Limb (tissue), 2 donors: ENCODE measurements around the gene FBXL15.

Experiments
- DNase-seq, 2 donors: peaks; one replicate each; pipeline ENCODE4 v3.0.0-alpha.2; 2016; ENCODE audit errors: extremely low spot score in 2 of 2

FBXL15 gene

DNA sequence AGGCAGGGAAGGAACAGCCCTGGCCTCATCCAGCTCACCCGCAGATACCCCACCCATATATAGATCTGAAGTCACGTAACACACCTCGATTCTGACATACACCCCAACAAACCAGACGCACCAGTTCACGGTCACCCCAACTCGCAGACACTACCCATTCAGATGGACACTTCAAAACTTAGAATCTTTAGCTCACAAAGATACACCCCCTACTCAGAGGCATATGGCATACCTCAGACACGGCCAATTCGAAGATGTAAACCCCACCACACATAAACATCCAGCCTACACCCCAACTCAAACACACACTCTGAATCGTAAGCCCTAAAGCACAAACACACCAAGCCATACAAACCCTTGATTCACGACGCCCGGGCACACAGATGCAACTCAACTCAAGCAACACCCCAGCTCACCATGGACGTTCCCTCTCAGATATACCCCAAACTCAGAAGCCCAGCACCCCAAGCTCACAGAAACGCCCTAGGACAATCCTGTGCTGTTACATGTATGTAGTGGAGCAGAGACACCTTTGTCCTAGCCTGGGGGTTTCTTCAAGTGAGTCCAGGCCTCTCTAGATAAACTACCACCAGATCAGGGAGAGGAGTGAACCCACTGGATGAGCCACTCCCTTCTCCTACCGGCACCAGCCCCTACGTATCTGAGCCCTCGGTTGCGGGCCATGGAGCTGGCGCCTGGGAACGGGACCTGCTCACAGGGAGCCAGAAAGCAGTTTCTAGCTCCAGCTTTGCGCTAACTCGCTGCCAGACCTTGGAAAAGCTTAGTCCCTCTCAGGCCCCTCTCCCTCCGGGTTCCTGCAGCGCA is 10.8 kb upstream of the FBXL15 start:
- no peak for DNase-seq

GRCh38 chr10:102410429-102411073 is 10.1 kb upstream of the FBXL15 start:
- DNase-seq: peak; percentile 42 to 89

DNA sequence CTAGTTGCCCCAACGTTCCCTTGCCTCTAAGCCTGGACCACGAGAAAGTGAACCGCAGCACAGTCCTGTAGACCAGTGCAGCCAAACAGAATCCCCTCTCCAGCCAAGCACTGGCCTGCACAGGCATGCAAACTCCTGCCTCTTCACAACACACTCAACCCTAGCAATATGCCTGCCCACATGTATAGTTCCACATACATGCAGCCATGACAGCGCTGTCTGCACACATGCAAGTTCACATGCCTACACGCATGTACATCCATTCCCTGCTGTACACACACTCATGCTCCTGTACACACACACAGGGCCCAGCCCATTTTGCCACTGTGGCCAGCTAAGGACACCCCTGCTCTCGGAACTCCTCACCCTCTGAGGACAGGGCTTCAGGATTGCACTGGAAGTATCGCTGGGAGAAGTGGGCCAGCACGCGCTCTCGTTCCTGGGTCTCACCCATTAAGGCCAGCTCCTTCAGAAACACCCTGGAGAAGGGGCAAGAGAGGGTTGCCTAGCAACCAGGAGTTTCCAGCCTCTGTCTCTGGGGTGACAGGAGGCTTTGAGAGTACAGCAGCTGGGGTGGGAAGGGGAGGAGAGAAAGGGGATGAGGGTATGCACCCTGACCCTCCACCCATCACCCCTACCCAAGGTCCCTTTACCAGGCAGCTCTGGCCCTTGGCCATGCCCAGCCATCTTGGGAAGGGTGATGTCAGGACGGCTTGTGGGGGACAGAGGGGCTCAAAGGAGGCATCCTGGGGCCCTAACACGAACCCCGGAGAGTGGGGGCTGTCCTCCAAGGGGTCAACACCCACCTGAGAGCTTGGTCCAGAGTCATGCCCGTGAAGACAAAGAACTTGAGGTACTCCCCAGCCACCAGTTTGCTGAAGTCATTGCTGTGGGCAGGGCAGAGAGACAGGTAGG is 9.0 kb upstream of the FBXL15 start:
- DNase-seq: peak in 1 of 2 donors; percentile 26

- DNase-seq: no peak
These were observed 8.3 kb upstream of the FBXL15 start for GRCh38 chr10:102412293-102412692.

- peak in 1 of 2 donors; percentile 47 for DNase-seq
These were observed 7.5 kb upstream of the FBXL15 start for GRCh38 chr10:102413053-102413705.

DNA sequence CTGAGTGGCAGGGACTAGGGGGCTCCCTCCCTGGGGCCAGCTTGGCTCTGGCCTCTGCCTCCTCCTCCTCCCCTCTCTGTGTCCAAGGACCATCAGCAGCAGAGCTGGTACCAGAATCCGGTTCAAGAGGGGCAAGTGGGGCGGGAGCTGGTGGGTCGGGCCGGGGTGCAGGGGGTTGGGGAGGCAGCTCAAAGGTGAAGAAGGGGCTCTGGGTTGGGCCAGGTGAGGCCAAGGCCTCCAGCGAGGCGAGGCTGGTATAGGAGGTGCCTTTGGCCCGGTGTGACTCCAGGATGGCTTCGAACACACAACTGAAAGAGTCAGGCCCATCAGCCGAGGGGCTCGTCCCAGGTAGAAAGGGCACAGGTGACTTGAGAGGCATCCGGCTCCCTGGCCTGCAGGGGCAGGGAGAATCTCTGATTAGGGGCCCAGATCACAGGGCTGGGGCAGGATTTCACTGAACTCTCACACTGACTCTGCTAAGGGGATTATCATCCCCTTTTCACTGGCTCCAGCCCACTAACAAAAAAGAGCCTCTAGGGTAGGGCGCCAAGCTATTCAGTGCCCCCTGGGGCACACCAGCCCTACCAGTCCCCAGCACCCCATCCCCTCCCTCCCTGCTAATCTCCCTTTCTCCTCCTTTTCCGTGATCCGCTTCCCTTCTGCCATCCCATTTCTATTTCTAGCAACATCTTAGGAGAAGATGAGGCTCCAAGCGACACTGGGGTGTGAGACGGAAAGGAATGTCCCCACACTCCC is 6.7 kb upstream of the FBXL15 start:
- DNase-seq: no peak

- DNase-seq: no peak
These were observed 5.9 kb upstream of the FBXL15 start for GRCh38 chr10:102414749-102415148.

GRCh38 chr10:102416283-102416682 is 4.4 kb upstream of the FBXL15 start:
- DNase-seq: peak in 1 of 2 donors; percentile 29

GRCh38 chr10:102416695-102417094 is 3.9 kb upstream of the FBXL15 start:
- DNase-seq: peak in 1 of 2 donors; percentile 23

DNA sequence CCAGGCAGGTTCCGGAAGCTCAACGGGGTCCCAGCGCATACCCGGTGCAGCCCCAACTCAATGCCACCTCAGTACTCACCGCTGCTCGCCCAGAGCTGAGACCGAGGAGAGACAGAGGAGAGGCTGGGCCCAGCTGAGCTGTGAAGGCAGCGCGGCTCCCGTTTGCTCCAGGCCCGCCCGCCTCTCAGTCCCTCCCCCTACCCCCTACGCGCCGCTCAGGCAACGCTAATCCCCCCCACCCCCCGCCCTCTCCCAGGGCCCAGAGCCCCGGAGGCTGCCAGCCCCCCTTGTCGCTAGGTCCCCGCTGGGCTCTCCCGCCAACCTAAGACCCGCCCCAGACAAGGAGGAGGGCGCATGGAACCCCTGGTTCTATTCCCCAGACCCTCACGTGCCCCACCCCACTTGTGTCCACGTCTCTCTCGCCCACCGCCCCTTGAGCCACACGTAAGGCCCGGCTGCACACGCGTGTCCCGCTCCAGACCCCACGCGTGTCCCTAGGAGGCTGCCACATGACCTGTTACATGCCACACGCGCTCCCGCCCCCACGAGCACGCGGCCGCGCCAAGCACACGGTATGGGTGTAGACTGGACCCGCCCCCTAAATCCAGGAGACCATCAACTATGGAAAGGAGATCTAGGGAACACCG is 1.9 kb upstream of the FBXL15 start, which contains the start of gene PSD:
PSD (minus strand) TSS at position 164 of the 647 bp plus-strand sequence. CDS start 1,747 bp downstream, outside the sequence.
- peak in 1 of 2 donors; percentile 52 for DNase-seq

DNA sequence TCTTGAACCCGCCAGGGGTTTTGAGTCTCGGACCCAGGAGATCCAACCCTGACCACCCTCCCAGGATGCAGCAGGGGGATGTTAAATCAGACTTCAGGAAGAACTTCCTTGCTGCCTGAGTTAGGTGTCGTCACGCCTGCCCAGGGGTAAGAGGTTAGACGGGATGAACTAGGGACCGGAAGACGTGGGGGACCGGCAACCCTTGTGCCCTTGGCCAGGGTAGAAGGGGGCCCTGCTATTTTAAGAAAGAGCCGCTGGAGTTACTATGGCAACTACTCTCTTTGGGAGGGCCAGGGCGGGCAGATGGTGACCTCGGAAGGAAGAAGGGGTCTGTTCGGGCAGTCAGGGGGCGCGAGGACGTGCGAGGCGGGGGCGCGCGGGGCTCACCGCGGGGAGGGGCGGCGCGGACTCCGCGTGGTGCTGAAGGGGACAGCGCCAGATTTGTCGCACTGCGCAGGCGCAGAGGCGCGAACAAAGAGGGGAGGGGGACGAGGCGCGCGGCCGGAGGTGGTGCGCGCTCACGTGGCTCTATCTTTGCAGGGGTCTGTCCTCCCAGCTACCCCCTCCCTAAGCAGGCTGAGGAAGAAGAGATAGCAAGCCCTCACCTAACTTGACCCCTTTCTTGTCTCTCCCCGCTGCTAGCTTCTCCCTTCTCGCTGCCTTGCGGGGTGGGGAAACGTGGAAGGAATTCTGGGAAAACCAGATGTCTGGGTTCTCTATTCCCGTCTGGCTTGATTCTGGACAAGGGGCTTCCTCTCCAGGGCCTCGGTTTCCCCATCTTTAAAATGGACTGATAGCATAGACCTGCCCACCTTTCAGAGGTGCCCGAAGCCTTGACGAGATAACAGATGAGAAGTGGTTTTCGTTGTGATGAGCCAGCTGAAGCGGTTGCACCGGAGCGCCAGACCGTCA is 1.1 kb upstream of the FBXL15 start:
- DNase-seq: peak in 1 of 2 donors; percentile 87

DNA sequence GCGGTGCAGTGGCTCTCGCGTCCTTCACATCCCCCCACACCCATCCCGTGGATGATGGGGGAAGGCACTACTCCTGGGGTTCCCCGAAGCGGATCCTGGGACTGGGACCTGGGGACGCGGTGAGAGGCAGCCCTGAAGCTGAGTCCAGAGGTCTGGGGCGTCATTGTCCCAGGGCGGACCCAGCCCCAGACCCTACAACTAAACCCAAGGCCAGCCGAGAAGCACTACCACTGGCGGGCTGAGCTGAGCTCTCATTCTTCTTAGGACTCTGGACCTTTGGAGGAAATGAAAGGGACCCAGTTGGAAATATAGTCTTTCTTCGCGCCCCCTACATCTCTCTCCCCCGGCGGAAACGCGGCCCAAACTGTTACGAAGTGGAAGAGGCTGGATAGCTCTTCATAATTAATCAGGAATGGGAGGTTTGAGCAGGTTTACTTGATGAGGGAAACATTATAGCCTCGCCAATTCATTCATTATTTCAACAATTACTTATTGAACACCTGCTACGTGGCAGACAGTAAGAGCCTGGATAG is 389 bp upstream of the FBXL15 start:
- DNase-seq: no peak

DNA sequence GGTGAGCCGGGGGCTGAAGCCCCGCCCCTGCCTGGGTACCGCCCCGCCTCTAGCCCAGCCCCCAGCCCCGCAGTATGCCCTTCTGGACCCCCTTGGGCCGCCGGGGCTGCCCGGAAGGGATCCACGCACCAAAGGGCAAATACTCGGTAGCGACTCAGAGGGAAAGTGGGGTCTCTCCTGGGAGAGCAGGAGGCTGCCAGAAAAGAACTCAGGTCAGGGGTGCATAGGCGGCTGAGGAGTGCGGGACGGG is 796 bp downstream of the FBXL15 start:
- no peak for DNase-seq

DNA sequence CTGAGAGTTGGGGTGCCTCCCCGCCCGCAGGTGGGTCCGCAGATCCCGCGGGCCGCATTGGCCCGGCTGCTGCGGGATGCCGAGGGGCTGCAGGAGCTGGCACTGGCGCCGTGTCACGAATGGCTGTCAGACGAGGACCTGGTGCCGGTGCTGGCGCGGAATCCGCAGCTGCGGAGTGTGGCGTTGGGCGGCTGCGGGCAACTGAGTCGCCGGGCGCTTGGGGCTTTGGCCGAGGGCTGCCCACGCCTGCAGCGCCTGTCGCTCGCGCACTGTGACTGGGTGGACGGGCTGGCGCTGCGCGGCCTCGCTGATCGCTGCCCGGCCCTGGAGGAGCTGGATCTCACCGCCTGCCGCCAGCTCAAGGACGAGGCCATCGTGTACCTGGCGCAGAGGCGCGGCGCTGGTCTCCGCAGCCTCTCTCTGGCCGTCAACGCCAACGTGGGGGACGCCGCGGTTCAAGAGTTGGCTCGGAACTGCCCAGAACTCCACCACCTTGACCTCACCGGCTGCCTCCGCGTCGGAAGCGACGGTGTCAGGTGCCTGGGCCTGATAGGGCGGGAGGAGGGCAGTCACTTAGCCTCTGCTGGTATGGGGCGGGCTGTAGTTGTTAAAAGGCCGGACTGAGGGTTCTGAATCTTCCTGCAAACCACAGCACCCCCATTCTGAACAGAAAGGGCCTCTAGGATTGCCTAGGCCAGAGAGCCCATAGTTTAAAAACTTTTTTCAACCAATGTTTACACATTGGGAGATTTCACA is 1.3 kb downstream of the FBXL15 start:
- peak in 1 of 2 donors; percentile 40 for DNase-seq

DNA sequence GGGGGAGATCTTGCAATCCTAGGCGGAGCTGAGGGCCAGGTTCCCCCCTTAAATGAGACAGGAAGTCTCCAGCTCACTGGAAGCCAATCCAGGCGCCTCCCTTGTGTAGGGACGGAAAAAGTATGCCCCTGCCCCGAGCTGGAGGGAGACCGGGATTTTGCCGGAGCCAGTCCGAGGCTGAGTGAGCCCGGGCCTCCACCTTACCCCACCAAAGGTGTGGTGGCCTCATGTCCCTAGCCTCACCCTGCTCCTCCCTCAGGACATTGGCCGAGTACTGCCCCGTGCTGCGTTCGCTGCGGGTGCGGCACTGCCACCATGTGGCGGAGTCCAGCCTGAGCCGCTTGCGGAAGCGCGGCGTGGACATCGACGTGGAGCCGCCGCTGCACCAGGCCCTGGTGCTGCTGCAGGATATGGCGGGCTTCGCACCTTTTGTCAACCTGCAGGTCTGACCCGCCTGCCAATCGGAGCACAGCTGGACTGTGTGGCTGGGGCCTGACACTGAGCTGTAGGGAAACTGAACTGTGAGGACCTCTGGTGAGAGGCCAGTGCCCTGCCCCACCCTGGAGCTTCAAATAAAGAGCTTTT is 2.0 kb downstream of the FBXL15 start:
- DNase-seq: peak in 1 of 2 donors; percentile 73

DNA sequence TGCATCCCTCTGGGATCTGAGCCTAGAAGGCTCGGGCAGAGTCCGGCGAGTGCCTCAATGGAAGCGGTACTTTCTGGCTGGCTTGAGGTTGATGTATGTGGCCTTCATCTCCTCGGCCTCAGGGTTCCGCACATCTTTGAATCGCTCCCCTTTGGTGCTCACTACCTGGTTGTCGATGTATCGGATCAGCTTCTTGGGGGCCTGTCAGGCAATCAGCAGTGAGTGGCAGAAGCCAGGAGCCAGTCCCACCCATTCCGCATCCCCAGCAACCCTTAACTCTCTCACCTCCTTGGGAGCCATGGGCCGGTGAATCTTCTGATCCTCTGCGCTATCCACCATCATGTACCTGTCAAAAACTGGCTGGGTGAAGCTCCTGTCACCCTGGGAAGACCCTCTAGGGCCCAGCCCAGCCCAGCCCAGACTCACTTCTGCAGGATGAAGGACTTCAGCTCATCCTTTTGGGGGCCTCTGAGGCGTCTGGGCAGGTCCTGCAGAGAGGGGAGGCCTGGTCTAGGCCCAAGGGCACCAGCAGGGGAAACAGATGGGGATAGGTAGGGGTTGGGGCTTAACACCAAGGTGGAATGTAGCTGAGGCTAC is 2.8 kb downstream of the FBXL15 start:
- DNase-seq: no peak

DNA sequence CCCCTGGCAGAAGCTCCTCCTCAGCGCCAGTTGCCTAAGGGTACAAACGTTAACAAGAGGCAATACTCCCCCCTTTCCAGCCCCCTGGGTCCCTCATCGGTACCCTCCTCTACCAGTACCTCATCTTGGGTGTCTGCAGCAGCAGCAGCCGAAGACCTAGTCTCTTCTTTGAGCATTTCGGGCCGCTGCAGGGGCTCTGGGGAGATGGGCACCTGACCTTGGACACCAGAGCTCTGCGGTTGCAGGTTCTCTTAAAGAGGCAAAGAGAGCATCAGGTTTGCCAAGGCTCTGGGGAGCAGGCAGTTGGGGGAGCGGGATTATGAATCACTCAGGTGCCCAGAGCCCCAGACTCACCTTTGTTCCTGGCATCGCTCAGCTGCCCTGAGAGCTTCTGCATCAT is 3.5 kb downstream of the FBXL15 start:
- no peak for DNase-seq
